Body of pancreas (tissue), 4 donors: ENCODE measurements around the gene SALL1.

Experiments
- POLR2A ChIP-seq, 3 donors: fragments of 450-650 bp; IDR thresholded peaks; one replicate each; pipeline ENCODE4 v1.6.1; 2016; ENCODE audit warnings: antibody characterized with exemption in 3 of 3, mild to moderate bottlenecking in 2 of 3
- TF ChIP-seq, protein P1 (sequence below), 7 experiments: fragments of 450-650 bp in 4 of 7; fragments of 200-600 bp in 3 of 7; sonication (generic) in 3 of 7; IDR thresholded peaks; one replicate each; pipeline ENCODE4 v1.5.1; 2016 to 2019; ENCODE audit warnings: antibody characterized with exemption in 7 of 7

DNA sequence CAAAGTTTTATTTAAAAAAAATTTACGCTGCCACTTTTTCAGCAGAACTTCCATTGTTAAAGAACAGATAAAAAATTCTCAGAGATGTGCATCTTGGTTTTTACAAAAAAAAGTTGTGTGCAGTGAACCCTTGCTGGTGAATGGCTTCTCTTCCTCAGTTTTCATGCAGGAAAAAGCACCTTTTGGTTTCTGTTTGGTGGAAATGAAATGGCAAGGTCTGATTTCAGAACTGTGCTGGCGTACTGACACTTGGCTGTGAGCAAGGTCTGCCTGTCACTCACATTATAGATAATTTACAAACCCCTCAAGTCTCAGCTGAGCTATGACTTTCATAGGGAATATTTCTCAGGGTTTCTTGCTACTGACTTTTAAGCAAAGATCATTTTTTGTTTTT lies 5.7 kb upstream of the SALL1 start:
- TF ChIP-seq, protein P1, sequence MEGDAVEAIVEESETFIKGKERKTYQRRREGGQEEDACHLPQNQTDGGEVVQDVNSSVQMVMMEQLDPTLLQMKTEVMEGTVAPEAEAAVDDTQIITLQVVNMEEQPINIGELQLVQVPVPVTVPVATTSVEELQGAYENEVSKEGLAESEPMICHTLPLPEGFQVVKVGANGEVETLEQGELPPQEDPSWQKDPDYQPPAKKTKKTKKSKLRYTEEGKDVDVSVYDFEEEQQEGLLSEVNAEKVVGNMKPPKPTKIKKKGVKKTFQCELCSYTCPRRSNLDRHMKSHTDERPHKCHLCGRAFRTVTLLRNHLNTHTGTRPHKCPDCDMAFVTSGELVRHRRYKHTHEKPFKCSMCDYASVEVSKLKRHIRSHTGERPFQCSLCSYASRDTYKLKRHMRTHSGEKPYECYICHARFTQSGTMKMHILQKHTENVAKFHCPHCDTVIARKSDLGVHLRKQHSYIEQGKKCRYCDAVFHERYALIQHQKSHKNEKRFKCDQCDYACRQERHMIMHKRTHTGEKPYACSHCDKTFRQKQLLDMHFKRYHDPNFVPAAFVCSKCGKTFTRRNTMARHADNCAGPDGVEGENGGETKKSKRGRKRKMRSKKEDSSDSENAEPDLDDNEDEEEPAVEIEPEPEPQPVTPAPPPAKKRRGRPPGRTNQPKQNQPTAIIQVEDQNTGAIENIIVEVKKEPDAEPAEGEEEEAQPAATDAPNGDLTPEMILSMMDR (IDR thresholded peaks at IDR 0.05) = no peak
- no peak for TF ChIP-seq POLR2A (IDR thresholded peaks at IDR 0.05)
